ENCODE measurements around the gene MGST2.

The MGST2 gene

DNA sequence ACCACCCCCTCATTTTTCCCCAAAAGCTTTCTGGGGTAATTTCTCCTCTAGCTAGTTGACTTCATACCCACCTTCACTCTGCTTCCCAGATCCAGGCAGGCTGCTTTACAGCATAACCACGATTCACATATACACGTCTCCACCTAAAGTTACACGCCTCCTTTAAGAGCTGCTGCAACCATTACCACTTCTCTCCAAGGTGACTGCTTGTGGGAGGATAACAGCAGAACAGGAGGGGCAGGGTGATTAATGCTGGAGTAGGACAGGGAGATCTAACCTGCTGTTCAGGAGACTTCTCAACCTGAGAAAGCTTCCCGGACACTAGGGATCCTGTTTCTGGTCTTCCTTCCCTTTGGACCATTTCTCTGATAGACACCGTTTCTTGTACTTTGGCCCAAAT is 77.4 kb downstream of the MGST2 start:
- H3F3A ChIP-seq (ENCODE audit: low read depth): no peaks in the 10 kb centered on the region
- no peak overlapping the region for H3K9ac ChIP-seq (ENCODE audit: low read depth, low read length, poor library complexity, severe bottlenecking)
- H4K20me1 ChIP-seq (ENCODE audit: insufficient read depth, low read length, poor library complexity, severe bottlenecking): no peaks in the 10 kb centered on the region
- H3K4me1 ChIP-seq (ENCODE audit: insufficient read depth, low read length, poor library complexity, severe bottlenecking): peaks cover 53% of the 10 kb centered on the region
- H3K36me3 ChIP-seq (ENCODE audit: insufficient read depth, low read length): no peaks in the 10 kb centered on the region
- no peak overlapping the region for H3K4me2 ChIP-seq (ENCODE audit: low read depth, low read length, poor library complexity, severe bottlenecking)
- TF ChIP-seq, protein P1, sequence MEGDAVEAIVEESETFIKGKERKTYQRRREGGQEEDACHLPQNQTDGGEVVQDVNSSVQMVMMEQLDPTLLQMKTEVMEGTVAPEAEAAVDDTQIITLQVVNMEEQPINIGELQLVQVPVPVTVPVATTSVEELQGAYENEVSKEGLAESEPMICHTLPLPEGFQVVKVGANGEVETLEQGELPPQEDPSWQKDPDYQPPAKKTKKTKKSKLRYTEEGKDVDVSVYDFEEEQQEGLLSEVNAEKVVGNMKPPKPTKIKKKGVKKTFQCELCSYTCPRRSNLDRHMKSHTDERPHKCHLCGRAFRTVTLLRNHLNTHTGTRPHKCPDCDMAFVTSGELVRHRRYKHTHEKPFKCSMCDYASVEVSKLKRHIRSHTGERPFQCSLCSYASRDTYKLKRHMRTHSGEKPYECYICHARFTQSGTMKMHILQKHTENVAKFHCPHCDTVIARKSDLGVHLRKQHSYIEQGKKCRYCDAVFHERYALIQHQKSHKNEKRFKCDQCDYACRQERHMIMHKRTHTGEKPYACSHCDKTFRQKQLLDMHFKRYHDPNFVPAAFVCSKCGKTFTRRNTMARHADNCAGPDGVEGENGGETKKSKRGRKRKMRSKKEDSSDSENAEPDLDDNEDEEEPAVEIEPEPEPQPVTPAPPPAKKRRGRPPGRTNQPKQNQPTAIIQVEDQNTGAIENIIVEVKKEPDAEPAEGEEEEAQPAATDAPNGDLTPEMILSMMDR (conservative IDR thresholded peaks at IDR 0.05; ENCODE audit: low read length): no peak
- no peak for TF ChIP-seq EZH2phosphoT487 (IDR thresholded peaks at IDR 0.05; ENCODE audit: borderline replicate concordance)
- H3K9me2 ChIP-seq (replicated peaks; ENCODE audit: low read depth, low read length): no peaks in the 10 kb centered on the region
- no peak overlapping the region for H3K4me3 ChIP-seq (ENCODE audit: low read length, poor library complexity, severe bottlenecking)
- H2AFZ ChIP-seq (ENCODE audit: low read length): no peak overlapping the region
- no peaks in the 10 kb centered on the region for H3K9me3 ChIP-seq (ENCODE audit: insufficient read depth, low read depth, low read length)
- H3K79me2 ChIP-seq (ENCODE audit: insufficient read depth, low read length): peaks cover 15% of the 10 kb centered on the region; the same call in 1 of the 2 replicates
- H3K27me3 ChIP-seq (ENCODE audit: insufficient read depth, low read length, poor library complexity, severe bottlenecking): no peaks in the 10 kb centered on the region

DNA sequence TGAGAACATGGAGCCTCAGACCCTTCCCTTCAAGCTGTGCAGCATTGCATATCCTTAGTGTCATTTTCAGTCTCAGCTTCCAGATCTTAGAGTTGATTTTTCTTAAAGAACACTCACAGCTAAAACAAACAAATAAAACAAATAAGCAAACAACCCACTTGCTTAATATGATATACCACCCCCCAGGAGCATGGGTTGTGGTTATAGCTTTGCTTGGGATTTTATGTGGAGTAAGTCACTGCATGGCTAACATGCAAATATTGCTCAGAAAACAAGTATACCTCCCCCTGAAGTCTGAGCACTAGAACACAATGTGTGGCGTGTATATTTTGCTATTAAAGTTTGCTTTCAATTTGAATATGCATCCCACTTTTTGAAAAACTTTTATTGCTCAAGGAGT is 78.6 kb downstream of the MGST2 start:
- H3K4me1 ChIP-seq (ENCODE audit: insufficient read depth, low read length, poor library complexity, severe bottlenecking): peaks cover 58% of the 10 kb centered on the region
- TF ChIP-seq, protein P1 (conservative IDR thresholded peaks at IDR 0.05; ENCODE audit: low read length): no peak
- TF ChIP-seq EZH2phosphoT487 (IDR thresholded peaks at IDR 0.05; ENCODE audit: borderline replicate concordance): no peak
- peaks cover 17% of the 10 kb centered on the region; the same call in 1 of the 2 replicates for H3K79me2 ChIP-seq (ENCODE audit: insufficient read depth, low read length)
- H3K9ac ChIP-seq (ENCODE audit: low read depth, low read length, poor library complexity, severe bottlenecking): no peak overlapping the region
- no peaks in the 10 kb centered on the region for H3K9me3 ChIP-seq (ENCODE audit: insufficient read depth, low read depth, low read length)
- H3K27me3 ChIP-seq (ENCODE audit: insufficient read depth, low read length, poor library complexity, severe bottlenecking): no peaks in the 10 kb centered on the region
- no peak overlapping the region for H2AFZ ChIP-seq (ENCODE audit: low read length)
- H3K4me2 ChIP-seq (ENCODE audit: low read depth, low read length, poor library complexity, severe bottlenecking): no peak overlapping the region
- H3F3A ChIP-seq (ENCODE audit: low read depth): no peaks in the 10 kb centered on the region
- H3K36me3 ChIP-seq (ENCODE audit: insufficient read depth, low read length): no peaks in the 10 kb centered on the region
- no peak overlapping the region for H3K4me3 ChIP-seq (ENCODE audit: low read length, poor library complexity, severe bottlenecking)
- H4K20me1 ChIP-seq (ENCODE audit: insufficient read depth, low read length, poor library complexity, severe bottlenecking): no peaks in the 10 kb centered on the region
- no peaks in the 10 kb centered on the region for H3K9me2 ChIP-seq (replicated peaks; ENCODE audit: low read depth, low read length)

DNA sequence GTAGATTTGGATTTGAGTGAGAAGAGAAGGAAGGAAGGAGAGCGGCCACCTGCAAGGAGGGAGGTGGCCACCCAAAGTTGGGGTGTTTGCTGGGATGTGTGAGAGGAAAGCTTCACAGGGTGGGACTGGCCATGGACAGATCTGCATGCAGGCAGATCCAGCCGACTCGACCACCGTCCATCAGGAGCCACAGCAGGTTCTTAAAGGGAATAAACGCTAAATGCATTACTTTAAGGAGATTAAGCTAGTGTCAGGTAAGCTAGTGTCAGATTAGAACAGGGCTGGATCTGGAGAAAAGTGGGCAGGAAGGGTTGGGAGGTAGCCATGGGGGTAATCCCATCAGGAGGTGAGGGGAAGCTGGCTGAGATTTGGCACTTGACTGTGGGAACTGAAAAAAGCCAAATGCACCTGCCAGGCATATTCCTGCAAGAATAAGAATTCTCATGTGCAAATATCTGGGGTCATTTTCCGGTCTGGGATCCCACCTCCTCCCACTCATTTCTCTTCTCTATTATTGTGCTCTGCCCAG is 79.6 kb downstream of the MGST2 start:
- peaks cover 64% of the 10 kb centered on the region for H3K4me1 ChIP-seq (ENCODE audit: insufficient read depth, low read length, poor library complexity, severe bottlenecking)
- H3K4me2 ChIP-seq (ENCODE audit: low read depth, low read length, poor library complexity, severe bottlenecking): peak overlapping the region; percentile 45
- no peaks in the 10 kb centered on the region for H3K36me3 ChIP-seq (ENCODE audit: insufficient read depth, low read length)
- no peaks in the 10 kb centered on the region for H3K9me3 ChIP-seq (ENCODE audit: insufficient read depth, low read depth, low read length)
- H3K9me2 ChIP-seq (replicated peaks; ENCODE audit: low read depth, low read length): no peaks in the 10 kb centered on the region
- peaks cover 17% of the 10 kb centered on the region; the same call in 1 of the 2 replicates for H3K79me2 ChIP-seq (ENCODE audit: insufficient read depth, low read length)
- no peaks in the 10 kb centered on the region for H3F3A ChIP-seq (ENCODE audit: low read depth)
- H3K27me3 ChIP-seq (ENCODE audit: insufficient read depth, low read length, poor library complexity, severe bottlenecking): no peaks in the 10 kb centered on the region
- no peaks in the 10 kb centered on the region for H4K20me1 ChIP-seq (ENCODE audit: insufficient read depth, low read length, poor library complexity, severe bottlenecking)
- TF ChIP-seq EZH2phosphoT487 (IDR thresholded peaks at IDR 0.05; ENCODE audit: borderline replicate concordance): no peak
- TF ChIP-seq, protein P1 (conservative IDR thresholded peaks at IDR 0.05; ENCODE audit: low read length): no peak
- no peak overlapping the region for H2AFZ ChIP-seq (ENCODE audit: low read length)
- no peak overlapping the region for H3K4me3 ChIP-seq (ENCODE audit: low read length, poor library complexity, severe bottlenecking)
- no peak overlapping the region for H3K9ac ChIP-seq (ENCODE audit: low read depth, low read length, poor library complexity, severe bottlenecking)
